ENCODE results near the gene ERC1.

The ERC1 gene

DNA sequence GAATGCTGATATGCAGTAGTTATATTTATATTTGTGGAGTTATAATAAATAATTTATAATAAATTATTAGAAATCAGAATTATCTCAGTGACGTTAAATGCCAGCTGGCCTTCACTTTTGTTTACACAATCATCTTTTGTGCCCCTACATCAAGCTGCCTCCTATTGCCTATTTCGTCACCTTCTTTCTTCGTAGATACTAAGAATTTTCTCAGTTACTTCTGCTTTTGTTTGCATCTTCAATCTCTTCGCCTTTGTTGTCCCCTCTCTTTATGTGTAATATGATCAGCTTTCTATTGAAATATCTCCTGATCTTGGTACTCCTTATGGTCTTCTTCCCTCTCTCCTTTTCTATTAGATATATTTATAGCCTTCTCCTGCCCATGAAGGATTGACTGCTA lies 197.0 kb downstream of the ERC1 start:
- H3F3A ChIP-seq (ENCODE audit: control insufficient read depth, insufficient read depth) = no peaks in the 10 kb centered on the region
- H3K9me2 ChIP-seq (replicated peaks; ENCODE audit: control insufficient read depth, low read length) = no peaks in the 10 kb centered on the region
- H3K27me3 ChIP-seq (ENCODE audit: control insufficient read depth, low read length) = no peaks in the 10 kb centered on the region
- no peaks in the 10 kb centered on the region for H3K9me3 ChIP-seq (ENCODE audit: control insufficient read depth, insufficient read depth, low read length)
- no peak overlapping the region for H3K4me2 ChIP-seq (ENCODE audit: low read length)
- TF ChIP-seq EZH2phosphoT487 (IDR thresholded peaks at IDR 0.05; ENCODE audit: borderline replicate concordance, low read length) = no peak
- TF ChIP-seq, protein P1, sequence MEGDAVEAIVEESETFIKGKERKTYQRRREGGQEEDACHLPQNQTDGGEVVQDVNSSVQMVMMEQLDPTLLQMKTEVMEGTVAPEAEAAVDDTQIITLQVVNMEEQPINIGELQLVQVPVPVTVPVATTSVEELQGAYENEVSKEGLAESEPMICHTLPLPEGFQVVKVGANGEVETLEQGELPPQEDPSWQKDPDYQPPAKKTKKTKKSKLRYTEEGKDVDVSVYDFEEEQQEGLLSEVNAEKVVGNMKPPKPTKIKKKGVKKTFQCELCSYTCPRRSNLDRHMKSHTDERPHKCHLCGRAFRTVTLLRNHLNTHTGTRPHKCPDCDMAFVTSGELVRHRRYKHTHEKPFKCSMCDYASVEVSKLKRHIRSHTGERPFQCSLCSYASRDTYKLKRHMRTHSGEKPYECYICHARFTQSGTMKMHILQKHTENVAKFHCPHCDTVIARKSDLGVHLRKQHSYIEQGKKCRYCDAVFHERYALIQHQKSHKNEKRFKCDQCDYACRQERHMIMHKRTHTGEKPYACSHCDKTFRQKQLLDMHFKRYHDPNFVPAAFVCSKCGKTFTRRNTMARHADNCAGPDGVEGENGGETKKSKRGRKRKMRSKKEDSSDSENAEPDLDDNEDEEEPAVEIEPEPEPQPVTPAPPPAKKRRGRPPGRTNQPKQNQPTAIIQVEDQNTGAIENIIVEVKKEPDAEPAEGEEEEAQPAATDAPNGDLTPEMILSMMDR (IDR thresholded peaks at IDR 0.05; ENCODE audit: low read depth, low read length, poor library complexity, severe bottlenecking) = no peak
- no peaks in the 10 kb centered on the region for H4K20me1 ChIP-seq (ENCODE audit: control insufficient read depth, insufficient read depth, low read depth, low read length)
- peaks cover 50% of the 10 kb centered on the region for H3K36me3 ChIP-seq (ENCODE audit: control insufficient read depth, low read length)
- H3K27ac ChIP-seq (ENCODE audit: low read depth, low read length) = no peak overlapping the region
- H3K4me3 ChIP-seq (ENCODE audit: low read length) = no peak overlapping the region
- peaks cover 19% of the 10 kb centered on the region for H3K4me1 ChIP-seq (ENCODE audit: control insufficient read depth, low read length)
- H3K79me2 ChIP-seq (ENCODE audit: control insufficient read depth, low read length) = no peaks in the 10 kb centered on the region

DNA sequence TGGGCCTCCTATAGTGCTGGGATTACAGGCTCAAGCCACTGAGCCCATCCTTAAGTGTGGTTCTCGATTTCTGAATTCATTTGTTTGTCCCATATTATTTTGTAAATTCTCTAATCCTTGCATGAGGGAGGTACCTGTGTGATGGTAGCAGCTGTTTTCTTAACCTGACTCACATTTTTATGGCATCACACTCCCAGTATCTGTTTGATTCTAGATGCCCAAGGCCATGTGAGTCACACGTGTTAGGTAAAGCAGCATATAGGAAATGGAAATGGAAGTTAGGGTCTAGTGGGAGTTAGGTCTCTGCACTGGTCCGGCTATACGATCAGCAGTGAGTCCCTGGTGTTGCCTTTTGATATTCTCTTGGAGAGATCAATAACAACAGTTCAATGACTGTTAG lies 198.1 kb downstream of the ERC1 start:
- Histone ChIP-seq H3K4me3 (ENCODE audit: low read length) (no peak overlapping the region), H3K4me1 (ENCODE audit: control insufficient read depth, low read length) (peaks cover 19% of the 10 kb centered on the region), H3K79me2 (ENCODE audit: control insufficient read depth, low read length) (no peaks in the 10 kb centered on the region), H3K27me3 (ENCODE audit: control insufficient read depth, low read length) (no peaks in the 10 kb centered on the region), H3K9me2 (replicated peaks; ENCODE audit: control insufficient read depth, low read length) (no peaks in the 10 kb centered on the region), H4K20me1 (ENCODE audit: control insufficient read depth, insufficient read depth, low read depth, low read length) (no peaks in the 10 kb centered on the region), H3K27ac (ENCODE audit: low read depth, low read length) (no peak overlapping the region), H3K4me2 (ENCODE audit: low read length) (no peak overlapping the region), H3K36me3 (ENCODE audit: control insufficient read depth, low read length) (peaks cover 45% of the 10 kb centered on the region), H3K9me3 (ENCODE audit: control insufficient read depth, insufficient read depth, low read length) (no peaks in the 10 kb centered on the region), H3F3A (ENCODE audit: control insufficient read depth, insufficient read depth) (no peaks in the 10 kb centered on the region)
- no peak for TF ChIP-seq EZH2phosphoT487 (IDR thresholded peaks at IDR 0.05; ENCODE audit: borderline replicate concordance, low read length)
- TF ChIP-seq, protein P1 (IDR thresholded peaks at IDR 0.05; ENCODE audit: low read depth, low read length, poor library complexity, severe bottlenecking) = no peak

DNA sequence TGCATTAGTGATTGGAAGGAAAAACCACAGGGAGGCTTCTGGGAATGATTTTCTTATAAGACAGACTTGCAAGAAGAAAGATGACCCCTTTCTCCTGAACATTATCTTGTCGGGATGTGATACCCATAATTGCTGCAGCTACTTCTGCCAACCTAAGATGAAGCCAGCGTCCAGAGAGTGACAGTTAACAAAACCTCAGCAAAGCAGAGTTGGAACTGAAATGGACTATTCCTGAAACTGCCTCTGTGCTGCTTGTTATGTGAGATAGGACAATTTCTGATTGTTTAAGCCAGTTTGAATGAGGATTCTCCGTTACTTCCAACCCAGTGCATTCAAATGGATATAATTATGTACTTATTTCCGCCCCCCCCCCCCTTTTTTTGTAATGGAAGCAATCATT lies 204.5 kb downstream of the ERC1 start:
- Histone ChIP-seq H3K36me3 (ENCODE audit: control insufficient read depth, low read length) (peaks cover 52% of the 10 kb centered on the region), H3F3A (ENCODE audit: control insufficient read depth, insufficient read depth) (peaks cover 3% of the 10 kb centered on the region; the same call in 1 of the 2 replicates), H3K4me1 (ENCODE audit: control insufficient read depth, low read length) (peaks cover 19% of the 10 kb centered on the region), H3K9me2 (replicated peaks; ENCODE audit: control insufficient read depth, low read length) (no peaks in the 10 kb centered on the region), H3K4me2 (ENCODE audit: low read length) (no peak overlapping the region), H4K20me1 (ENCODE audit: control insufficient read depth, insufficient read depth, low read depth, low read length) (no peaks in the 10 kb centered on the region), H3K79me2 (ENCODE audit: control insufficient read depth, low read length) (no peaks in the 10 kb centered on the region), H3K4me3 (ENCODE audit: low read length) (no peak overlapping the region), H3K27me3 (ENCODE audit: control insufficient read depth, low read length) (no peaks in the 10 kb centered on the region), H3K9me3 (ENCODE audit: control insufficient read depth, insufficient read depth, low read length) (peaks cover 15% of the 10 kb centered on the region; the same call in 1 of the 2 replicates), H3K27ac (ENCODE audit: low read depth, low read length) (no peak overlapping the region)
- TF ChIP-seq EZH2phosphoT487 (IDR thresholded peaks at IDR 0.05; ENCODE audit: borderline replicate concordance, low read length) = no peak
- TF ChIP-seq, protein P1 (IDR thresholded peaks at IDR 0.05; ENCODE audit: low read depth, low read length, poor library complexity, severe bottlenecking) = no peak

All from DOHH2 (cell line).